Ascending aorta (tissue), 2 donors: ENCODE data around the gene INO80E. TPM values are rescaled to one million over a fixed set of nuclear protein-coding genes. Genes with fewer than 3 reads are reported as not detected.

ENCODE experiments used
- DNase-seq, 2 donors: peaks; one replicate each; pipeline ENCODE4 v3.0.0-alpha.2; 2019; ENCODE audit warnings: low spot score in 2 of 2
- H3K27ac ChIP-seq, 2 donors: fragments of 200-600 bp; sonication (generic); one replicate each; pipeline ENCODE4 v1.5.1; 2016 to 2017; ENCODE audit warnings: mild to moderate bottlenecking in 1 of 2
- H3K27me3 ChIP-seq: fragments of 200-600 bp; sonication (generic); one replicate; pipeline ENCODE4 v1.5.1; 2017
- H3K36me3 ChIP-seq, 2 donors: fragments of 200-600 bp; sonication (generic); one replicate each; pipeline ENCODE4 v1.5.1; 2016
- H3K4me1 ChIP-seq, 2 donors: fragments of 200-600 bp; sonication (generic); one replicate each; pipeline ENCODE4 v1.5.1; 2016 to 2017; ENCODE audit warnings: mild to moderate bottlenecking in 1 of 2
- H3K4me3 ChIP-seq, 2 donors: fragments of 200-600 bp; sonication (generic); one replicate each; pipeline ENCODE4 v1.5.1; 2016 to 2017; ENCODE audit warnings: mild to moderate bottlenecking in 1 of 2
- H3K9me3 ChIP-seq, 2 donors: fragments of 200-600 bp; sonication (generic); one replicate each; pipeline ENCODE4 v1.5.1; 2016
- intact Hi-C: fragments of 100-400 bp; cut with DNase I; formaldehyde crosslinking; loops from one replicate; pipeline ENCODE4 v1.15.1; 2023
- total RNA-seq: library from RNA; depleted of rRNA; stranded (reverse); fragments of >200 nt; gene quantifications from one replicate; pipeline ENCODE4 v1.1.0, GENCODE V29; 2016
- TF ChIP-seq, protein P1 (sequence below), 3 experiments: fragments of 200-600 bp in 2 of 3; fragments of 450-650 bp in 1 of 3; sonication (generic) in 2 of 3; IDR thresholded peaks; one replicate each; pipeline ENCODE4 v1.5.1; 2016 to 2019; ENCODE audit warnings: antibody characterized with exemption in 3 of 3, mild to moderate bottlenecking in 1 of 3, moderate library complexity in 1 of 3

INO80E gene
- total RNA-seq, 1 donor from 2014 or later: 44.1 TPM

- H3K27ac ChIP-seq: no peak overlapping the region
- TF ChIP-seq, protein P1, sequence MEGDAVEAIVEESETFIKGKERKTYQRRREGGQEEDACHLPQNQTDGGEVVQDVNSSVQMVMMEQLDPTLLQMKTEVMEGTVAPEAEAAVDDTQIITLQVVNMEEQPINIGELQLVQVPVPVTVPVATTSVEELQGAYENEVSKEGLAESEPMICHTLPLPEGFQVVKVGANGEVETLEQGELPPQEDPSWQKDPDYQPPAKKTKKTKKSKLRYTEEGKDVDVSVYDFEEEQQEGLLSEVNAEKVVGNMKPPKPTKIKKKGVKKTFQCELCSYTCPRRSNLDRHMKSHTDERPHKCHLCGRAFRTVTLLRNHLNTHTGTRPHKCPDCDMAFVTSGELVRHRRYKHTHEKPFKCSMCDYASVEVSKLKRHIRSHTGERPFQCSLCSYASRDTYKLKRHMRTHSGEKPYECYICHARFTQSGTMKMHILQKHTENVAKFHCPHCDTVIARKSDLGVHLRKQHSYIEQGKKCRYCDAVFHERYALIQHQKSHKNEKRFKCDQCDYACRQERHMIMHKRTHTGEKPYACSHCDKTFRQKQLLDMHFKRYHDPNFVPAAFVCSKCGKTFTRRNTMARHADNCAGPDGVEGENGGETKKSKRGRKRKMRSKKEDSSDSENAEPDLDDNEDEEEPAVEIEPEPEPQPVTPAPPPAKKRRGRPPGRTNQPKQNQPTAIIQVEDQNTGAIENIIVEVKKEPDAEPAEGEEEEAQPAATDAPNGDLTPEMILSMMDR (IDR thresholded peaks at IDR 0.05): no peak
- H3K9me3 ChIP-seq: no peaks in the 10 kb centered on the region
- DNase-seq: no peak
- peaks cover 20 to 21% of the 10 kb centered on the region in 2 donors for H3K36me3 ChIP-seq
- H3K4me3 ChIP-seq: no peak overlapping the region
- no peaks in the 10 kb centered on the region for H3K4me1 ChIP-seq
- intact Hi-C loops: no loop called here
- no peaks in the 10 kb centered on the region for H3K27me3 ChIP-seq
Measured at GRCh38 chr16:30003670-30004423, 7.8 kb downstream of the INO80E start.

DNA sequence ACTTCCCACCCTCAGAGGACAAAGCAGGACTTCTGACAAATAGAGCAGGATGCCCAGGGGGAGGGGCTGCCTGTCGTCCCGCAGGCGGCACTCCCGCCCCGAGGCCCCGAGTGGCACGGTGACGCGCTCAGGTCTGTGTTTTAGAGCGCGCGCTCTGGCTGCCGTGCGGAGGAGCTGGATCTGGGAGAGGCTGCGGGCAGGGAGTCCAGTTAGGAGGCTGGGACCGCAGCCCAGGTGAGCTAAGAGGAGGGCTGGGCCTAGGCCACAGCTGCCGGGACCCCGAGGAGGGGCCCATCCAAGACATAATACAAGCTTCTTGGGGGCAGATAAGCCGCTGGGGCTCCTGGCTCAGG is 8.4 kb downstream of the INO80E start:
- Histone ChIP-seq H3K27ac (no peak overlapping the region), H3K36me3 (peaks cover 20 to 21% of the 10 kb centered on the region in 2 donors), H3K27me3 (no peaks in the 10 kb centered on the region), H3K4me3 (no peak overlapping the region), H3K9me3 (no peaks in the 10 kb centered on the region), H3K4me1 (no peaks in the 10 kb centered on the region)
- DNase-seq: no peak
- TF ChIP-seq, protein P1 (IDR thresholded peaks at IDR 0.05): no peak
- intact Hi-C loops: no loop called here

GRCh38 chr16:30004811-30005242 is 8.8 kb downstream of the INO80E start:
- intact Hi-C loops: no loop called here
- DNase-seq: no peak
- Histone ChIP-seq H3K27me3 (no peaks in the 10 kb centered on the region), H3K4me1 (no peaks in the 10 kb centered on the region), H3K4me3 (no peak overlapping the region), H3K9me3 (no peaks in the 10 kb centered on the region), H3K36me3 (peaks cover 20 to 21% of the 10 kb centered on the region in 2 donors), H3K27ac (no peak overlapping the region)
- TF ChIP-seq, protein P1 (IDR thresholded peaks at IDR 0.05): no peak

DNA sequence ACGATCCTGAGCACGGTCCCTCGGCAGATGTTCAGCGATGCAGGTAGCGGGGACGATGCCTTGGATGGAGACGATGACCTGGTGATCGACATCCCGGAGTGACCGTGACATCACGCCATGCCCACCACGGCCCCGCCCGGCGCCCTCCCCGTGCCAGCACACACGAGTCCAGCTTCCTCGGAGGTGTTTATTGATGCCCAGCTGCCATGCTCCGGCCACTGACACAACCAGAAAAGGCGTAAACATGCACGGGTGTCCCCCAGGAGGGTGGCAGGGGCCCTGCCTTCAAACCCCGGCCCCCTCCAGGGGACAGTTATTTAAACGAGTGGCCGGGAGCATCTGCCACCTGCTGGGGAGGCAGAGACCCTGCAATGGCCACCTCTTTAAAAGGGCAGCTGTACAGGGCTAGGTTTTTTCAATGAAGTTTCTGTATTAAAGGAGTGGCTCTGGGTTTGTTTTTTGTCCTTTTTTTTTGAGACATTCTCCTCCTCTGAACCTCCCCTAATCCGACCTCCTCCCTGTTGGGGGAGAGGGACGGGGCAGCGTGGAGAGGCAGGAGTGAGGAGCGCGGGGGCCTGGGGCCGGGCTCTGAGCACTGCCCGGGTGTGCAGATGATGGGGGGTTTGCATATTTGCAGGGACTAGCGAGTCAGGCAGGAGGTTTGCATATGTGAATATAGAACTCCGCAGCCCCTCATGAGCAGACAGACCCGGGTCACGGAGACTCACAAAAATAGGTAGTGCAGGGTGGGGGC is 9.5 kb downstream of the INO80E start:
- intact Hi-C loops: no loop called here
- Histone ChIP-seq H3K9me3 (no peaks in the 10 kb centered on the region), H3K4me3 (no peak overlapping the region), H3K36me3 (peaks cover 15 to 20% of the 10 kb centered on the region in 2 donors), H3K27ac (no peak overlapping the region), H3K27me3 (peaks cover 2% of the 10 kb centered on the region), H3K4me1 (peaks cover 1% of the 10 kb centered on the region in 2 donors)
- no peak for DNase-seq
- TF ChIP-seq, protein P1 (IDR thresholded peaks at IDR 0.05): peak; percentile 50 to 74 (median 52)

DNA sequence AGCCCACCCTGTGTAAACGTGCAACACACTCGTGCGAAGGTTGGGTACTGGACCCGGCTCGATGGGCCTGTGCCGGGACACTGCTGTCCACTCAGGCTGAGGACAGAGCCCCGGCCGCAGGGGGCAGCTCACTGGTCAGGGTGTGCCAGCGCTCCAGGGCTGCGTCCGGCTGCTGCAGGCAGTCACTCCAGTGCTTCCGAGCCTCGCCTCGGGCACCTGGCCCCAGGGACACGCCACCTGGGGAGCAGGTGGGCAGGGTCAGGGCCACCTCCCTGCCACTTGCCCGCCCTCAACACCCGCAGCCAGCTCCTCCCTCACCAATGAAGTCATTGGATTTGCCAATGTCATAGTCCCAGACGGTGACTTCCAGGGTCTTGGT is 10.0 kb downstream of the INO80E start:
- Histone ChIP-seq H3K36me3 (peaks cover 11 to 14% of the 10 kb centered on the region in 2 donors), H3K27ac (no peak overlapping the region), H3K27me3 (peaks cover 8% of the 10 kb centered on the region), H3K4me1 (peaks cover 5 to 7% of the 10 kb centered on the region in 2 donors), H3K9me3 (no peaks in the 10 kb centered on the region), H3K4me3 (no peak overlapping the region)
- TF ChIP-seq, protein P1 (IDR thresholded peaks at IDR 0.05): no peak
- intact Hi-C loops: no loop called here
- no peak for DNase-seq
